Uterus (tissue), 4 donors: Measurements from ENCODE around the gene NBAS. TPM values are rescaled to one million over a fixed set of nuclear protein-coding genes. Genes with fewer than 3 reads are reported as not detected.

Experiments used
- DNase-seq, 2 donors: peaks; one replicate each; pipeline ENCODE4 v3.0.0-alpha.2; 2019 to 2020
- H3K27ac ChIP-seq, 2 donors: fragments of 200-600 bp; sonication (generic); 1 replicate in 1 of 2; 2 replicates in 1 of 2; pipeline ENCODE4 v1.5.1; 2016 to 2018
- H3K27me3 ChIP-seq, 2 donors: fragments of 200-600 bp; sonication (generic); one replicate each; pipeline ENCODE4 v1.5.1; 2018 to 2019; ENCODE audit warnings: control low read depth in 1 of 2
- H3K36me3 ChIP-seq, 2 donors: fragments of 200-600 bp; sonication (generic); one replicate each; pipeline ENCODE4 v1.5.1; 2019; ENCODE audit warnings: control low read depth in 1 of 2
- H3K4me1 ChIP-seq, 2 donors: fragments of 200-600 bp; sonication (generic); one replicate each; pipeline ENCODE4 v1.5.1; 2018 to 2019; ENCODE audit warnings: control low read depth in 1 of 2
- H3K4me3 ChIP-seq, 2 donors: fragments of 200-600 bp; sonication (generic); 1 replicate in 1 of 2; 2 replicates in 1 of 2; pipeline ENCODE4 v1.5.1; 2018 to 2019; ENCODE audit warnings: mild to moderate bottlenecking in 1 of 2
- H3K9me3 ChIP-seq, 2 donors: fragments of 200-600 bp; sonication (generic); one replicate each; pipeline ENCODE4 v1.5.1; 2019; ENCODE audit warnings: control low read depth in 1 of 2
- CTCF ChIP-seq, 4 experiments: fragments of 200-600 bp in 2 of 4; fragments of 450-650 bp in 2 of 4; sonication (generic) in 2 of 4; IDR thresholded peaks; one replicate each; pipeline ENCODE4 v1.5.1; 2016 to 2019; ENCODE audit warnings: antibody characterized with exemption in 4 of 4, mild to moderate bottlenecking in 2 of 4, moderate library complexity in 1 of 4
- POLR2A ChIP-seq, 2 donors: fragments of 450-650 bp; IDR thresholded peaks; one replicate each; pipeline ENCODE4 v1.6.1; 2016; ENCODE audit warnings: antibody characterized with exemption in 2 of 2, mild to moderate bottlenecking in 1 of 2, moderate library complexity in 1 of 2
- intact Hi-C: fragments of 100-400 bp; cut with DNase I; formaldehyde crosslinking; loops from one replicate; pipeline ENCODE4 v1.15.1; 2023; ENCODE audit warnings: low total_unique reads
- total RNA-seq, 4 donors: library from RNA; depleted of rRNA in 3 of 4; stranded (reverse); fragments of >200 nt in 3 of 4; gene quantifications; one replicate each; pipeline versions ENCODE4 v1.1.0 to v1.2.4, GENCODE V29; 2014 to 2023
- donor health status: DM: yes; HTN: yes; CAD: no.

NBAS gene
- total RNA-seq, 4 donors from 2014 or later = 36.2 to 93.5 (median 49.5) TPM

- no peak overlapping the region for H3K27ac ChIP-seq
- no peaks in the 10 kb centered on the region for H3K36me3 ChIP-seq
- no peak for TF ChIP-seq CTCF (IDR thresholded peaks at IDR 0.05)
- no peak for TF ChIP-seq POLR2A (IDR thresholded peaks at IDR 0.05)
- no peaks in the 10 kb centered on the region for H3K9me3 ChIP-seq
- H3K4me1 ChIP-seq = no peaks in the 10 kb centered on the region
- no peak overlapping the region for H3K4me3 ChIP-seq
- no peak for DNase-seq
- no peaks in the 10 kb centered on the region for H3K27me3 ChIP-seq
- intact Hi-C loops = no loop called here
Observed at GRCh38 chr2:15142069-15142689, 419.0 kb downstream of the NBAS start.

GRCh38 chr2:15141211-15141610 is 419.9 kb downstream of the NBAS start:
- Histone ChIP-seq H3K36me3 (no peaks in the 10 kb centered on the region), H3K27me3 (no peaks in the 10 kb centered on the region), H3K27ac (no peak overlapping the region), H3K9me3 (no peaks in the 10 kb centered on the region), H3K4me3 (no peak overlapping the region), H3K4me1 (no peaks in the 10 kb centered on the region)
- DNase-seq = no peak
- no peak for TF ChIP-seq POLR2A (IDR thresholded peaks at IDR 0.05)
- TF ChIP-seq CTCF (IDR thresholded peaks at IDR 0.05) = no peak
- intact Hi-C loops = no loop called here

- no peak for DNase-seq
- no peaks in the 10 kb centered on the region for H3K4me1 ChIP-seq
- no peak overlapping the region for H3K27ac ChIP-seq
- intact Hi-C loops = no loop called here
- no peaks in the 10 kb centered on the region for H3K36me3 ChIP-seq
- no peaks in the 10 kb centered on the region for H3K9me3 ChIP-seq
- no peaks in the 10 kb centered on the region for H3K27me3 ChIP-seq
- H3K4me3 ChIP-seq = no peak overlapping the region
- TF ChIP-seq CTCF (IDR thresholded peaks at IDR 0.05) (no peak), POLR2A (IDR thresholded peaks at IDR 0.05) (no peak)
Observed at GRCh38 chr2:15136639-15137038, 424.5 kb downstream of the NBAS start.

GRCh38 chr2:15134957-15135356 is 426.2 kb downstream of the NBAS start:
- Histone ChIP-seq H3K4me3 (no peak overlapping the region), H3K27me3 (no peaks in the 10 kb centered on the region), H3K4me1 (no peaks in the 10 kb centered on the region), H3K9me3 (no peaks in the 10 kb centered on the region), H3K36me3 (no peaks in the 10 kb centered on the region), H3K27ac (no peak overlapping the region)
- no peak for DNase-seq
- TF ChIP-seq POLR2A (IDR thresholded peaks at IDR 0.05) = no peak
- no peak for TF ChIP-seq CTCF (IDR thresholded peaks at IDR 0.05)
- intact Hi-C loops = no loop called here

- no peak overlapping the region for H3K4me3 ChIP-seq
- no peak for DNase-seq
- H3K27me3 ChIP-seq = no peaks in the 10 kb centered on the region
- no peak overlapping the region for H3K27ac ChIP-seq
- H3K9me3 ChIP-seq = no peaks in the 10 kb centered on the region
- no peaks in the 10 kb centered on the region for H3K4me1 ChIP-seq
- no peaks in the 10 kb centered on the region for H3K36me3 ChIP-seq
- intact Hi-C loops = no loop called here
- TF ChIP-seq POLR2A (IDR thresholded peaks at IDR 0.05) (no peak), CTCF (IDR thresholded peaks at IDR 0.05) (no peak)
Observed at GRCh38 chr2:15133461-15133860, 427.7 kb downstream of the NBAS start.
